ENCODE measurements around the gene NCDN. TPM values are rescaled to one million over a fixed set of nuclear protein-coding genes. Genes with fewer than 3 reads are reported as not detected.

Gene NCDN
- total RNA-seq, 1 experiment from 2014 or later, result 26.9 TPM

- POLR2A ChIA-PET (ENCODE audit: low non-redundant PET), result no interaction called here
- no TSS peak for BruUV-seq (replicated peaks)
Observed at GRCh38 chr1:35536556-35537162, 20.9 kb upstream of the NCDN start.

DNA sequence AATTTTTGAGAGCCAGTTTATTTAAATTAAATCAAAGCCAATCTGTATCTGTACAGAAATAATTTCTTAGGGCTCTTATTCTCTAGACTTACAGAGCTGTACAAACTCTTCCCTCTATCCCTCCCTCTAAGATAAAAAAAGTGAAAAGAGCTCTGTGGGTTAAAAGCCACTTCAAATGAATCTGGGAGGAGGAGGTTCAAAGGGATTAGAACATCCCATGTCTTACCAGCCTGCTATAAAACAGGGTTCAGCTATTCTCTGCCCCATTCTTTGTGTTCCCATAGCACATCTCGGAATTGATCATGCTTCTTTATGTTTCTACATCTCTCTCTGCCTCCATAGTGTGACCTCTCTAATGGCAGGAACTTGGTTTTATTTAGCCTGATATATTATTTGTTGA lies 19.8 kb upstream of the NCDN start:
- CTCF ChIA-PET, result interaction anchor here (0.6 to 0.7 kb wide), 3 partner anchors 25 to 1899 kb away, joined by 4 to 6 read pairs (median 4); no protein-coding TSS in a partner anchor
- H3K4me3 ChIP-seq (ENCODE audit: low read depth, low read length, poor library complexity, severe bottlenecking), result no peak overlapping the region
- no peaks in the 10 kb centered on the region for H3K27me3 ChIP-seq (replicated peaks; ENCODE audit: insufficient read depth, low read depth, low read length, poor library complexity)
- no TSS peak for BruUV-seq (replicated peaks)
- peaks cover 14% of the 10 kb centered on the region for H3K4me1 ChIP-seq (ENCODE audit: insufficient read depth, low read length, poor library complexity, severe bottlenecking)
- intact Hi-C loops (cut with micrococcal nuclease; ENCODE audit: unreplicated experiment), result no loop called here
- no peak for DNase-seq (ENCODE audit: low spot score)
- no peak overlapping the region for H3K27ac ChIP-seq (ENCODE audit: low read depth, low read length, poor library complexity, severe bottlenecking)
- POLR2A ChIA-PET (ENCODE audit: low non-redundant PET), result no interaction called here
- H3K9me3 ChIP-seq (ENCODE audit: low read depth, low read length, poor library complexity, severe bottlenecking), result no peaks in the 10 kb centered on the region
- TF ChIP-seq EZH2 (IDR thresholded peaks at IDR 0.05; ENCODE audit: borderline replicate concordance, low read depth, low read length, poor library complexity, severe bottlenecking), result no peak
- TF ChIP-seq, protein P1, sequence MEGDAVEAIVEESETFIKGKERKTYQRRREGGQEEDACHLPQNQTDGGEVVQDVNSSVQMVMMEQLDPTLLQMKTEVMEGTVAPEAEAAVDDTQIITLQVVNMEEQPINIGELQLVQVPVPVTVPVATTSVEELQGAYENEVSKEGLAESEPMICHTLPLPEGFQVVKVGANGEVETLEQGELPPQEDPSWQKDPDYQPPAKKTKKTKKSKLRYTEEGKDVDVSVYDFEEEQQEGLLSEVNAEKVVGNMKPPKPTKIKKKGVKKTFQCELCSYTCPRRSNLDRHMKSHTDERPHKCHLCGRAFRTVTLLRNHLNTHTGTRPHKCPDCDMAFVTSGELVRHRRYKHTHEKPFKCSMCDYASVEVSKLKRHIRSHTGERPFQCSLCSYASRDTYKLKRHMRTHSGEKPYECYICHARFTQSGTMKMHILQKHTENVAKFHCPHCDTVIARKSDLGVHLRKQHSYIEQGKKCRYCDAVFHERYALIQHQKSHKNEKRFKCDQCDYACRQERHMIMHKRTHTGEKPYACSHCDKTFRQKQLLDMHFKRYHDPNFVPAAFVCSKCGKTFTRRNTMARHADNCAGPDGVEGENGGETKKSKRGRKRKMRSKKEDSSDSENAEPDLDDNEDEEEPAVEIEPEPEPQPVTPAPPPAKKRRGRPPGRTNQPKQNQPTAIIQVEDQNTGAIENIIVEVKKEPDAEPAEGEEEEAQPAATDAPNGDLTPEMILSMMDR (conservative IDR thresholded peaks at IDR 0.05; ENCODE audit: low read depth, low read length), result no peak
- no peaks in the 10 kb centered on the region for H3K36me3 ChIP-seq (ENCODE audit: insufficient read depth, low read length, poor library complexity, severe bottlenecking)

More at GRCh38 chr1:35536556-35537162, 20.9 kb upstream of the NCDN start:
- no peak for DNase-seq (ENCODE audit: low spot score)
- no peaks in the 10 kb centered on the region for H3K36me3 ChIP-seq (ENCODE audit: insufficient read depth, low read length, poor library complexity, severe bottlenecking)
- intact Hi-C loops (cut with micrococcal nuclease; ENCODE audit: unreplicated experiment), result no loop called here
- no peak overlapping the region for H3K4me3 ChIP-seq (ENCODE audit: low read depth, low read length, poor library complexity, severe bottlenecking)
- H3K27me3 ChIP-seq (replicated peaks; ENCODE audit: insufficient read depth, low read depth, low read length, poor library complexity), result no peaks in the 10 kb centered on the region
- H3K4me1 ChIP-seq (ENCODE audit: insufficient read depth, low read length, poor library complexity, severe bottlenecking), result peaks cover 9% of the 10 kb centered on the region
- H3K9me3 ChIP-seq (ENCODE audit: low read depth, low read length, poor library complexity, severe bottlenecking), result no peaks in the 10 kb centered on the region
- CTCF ChIA-PET, result no interaction called here
- H3K27ac ChIP-seq (ENCODE audit: low read depth, low read length, poor library complexity, severe bottlenecking), result no peak overlapping the region
- TF ChIP-seq, protein P1 (conservative IDR thresholded peaks at IDR 0.05; ENCODE audit: low read depth, low read length), result no peak
- TF ChIP-seq EZH2 (IDR thresholded peaks at IDR 0.05; ENCODE audit: borderline replicate concordance, low read depth, low read length, poor library complexity, severe bottlenecking), result no peak

DNA sequence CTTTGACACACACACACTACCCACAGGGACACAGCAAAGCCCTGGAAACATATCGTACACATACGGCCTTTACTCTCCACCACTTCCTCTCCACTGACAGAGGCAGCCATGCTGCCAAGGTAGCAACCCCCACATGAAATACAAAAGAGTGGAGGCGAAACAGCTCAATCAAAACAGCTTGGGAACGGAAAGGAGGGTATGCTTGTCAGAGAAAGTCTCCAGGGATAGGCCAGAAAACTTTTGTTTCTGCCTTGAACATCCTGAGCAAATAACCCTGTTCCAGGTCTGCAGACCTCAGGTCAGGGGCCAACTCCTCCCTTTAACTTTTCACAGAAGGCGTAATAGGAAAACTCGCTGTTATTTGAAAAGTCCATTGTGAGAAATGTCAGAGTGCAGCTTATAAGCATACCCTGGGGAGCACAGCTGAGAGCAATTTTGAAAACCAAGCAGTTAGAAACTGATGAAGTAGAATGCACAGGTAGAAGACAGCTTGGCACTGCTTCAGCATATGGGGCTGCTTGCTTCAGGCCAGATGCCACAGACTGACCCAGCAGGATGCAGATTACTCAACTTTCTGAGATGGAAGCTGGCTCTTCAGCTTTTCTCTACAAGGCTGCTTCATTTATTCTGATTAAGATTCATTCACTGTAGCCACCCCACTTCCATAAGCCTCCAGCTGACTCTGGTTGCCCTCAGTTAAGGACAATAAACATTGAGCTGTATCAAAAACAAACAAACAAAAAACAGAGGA lies 18.4 kb upstream of the NCDN start:
- no peak overlapping the region for H3K27ac ChIP-seq (ENCODE audit: low read depth, low read length, poor library complexity, severe bottlenecking)
- peaks cover 29% of the 10 kb centered on the region for H3K4me1 ChIP-seq (ENCODE audit: insufficient read depth, low read length, poor library complexity, severe bottlenecking)
- ChIA-PET CTCF (interaction anchor here (0.8 kb wide), 1 partner anchor 26 kb away, joined by 3 read pairs; no protein-coding TSS in a partner anchor), POLR2A (ENCODE audit: low non-redundant PET) (interaction anchor here (0.6 kb wide), 1 partner anchor 356 kb away, joined by 3 read pairs; no protein-coding TSS in a partner anchor)
- no peaks in the 10 kb centered on the region for H3K9me3 ChIP-seq (ENCODE audit: low read depth, low read length, poor library complexity, severe bottlenecking)
- intact Hi-C loops (cut with micrococcal nuclease; ENCODE audit: unreplicated experiment), result no loop called here
- DNase-seq (ENCODE audit: low spot score), result no peak
- H3K36me3 ChIP-seq (ENCODE audit: insufficient read depth, low read length, poor library complexity, severe bottlenecking), result no peaks in the 10 kb centered on the region
- no TSS peak for BruUV-seq (replicated peaks)
- no peaks in the 10 kb centered on the region for H3K27me3 ChIP-seq (replicated peaks; ENCODE audit: insufficient read depth, low read depth, low read length, poor library complexity)
- no peak overlapping the region for H3K4me3 ChIP-seq (ENCODE audit: low read depth, low read length, poor library complexity, severe bottlenecking)
- TF ChIP-seq EZH2 (IDR thresholded peaks at IDR 0.05; ENCODE audit: borderline replicate concordance, low read depth, low read length, poor library complexity, severe bottlenecking), result no peak
- TF ChIP-seq, protein P1 (conservative IDR thresholded peaks at IDR 0.05; ENCODE audit: low read depth, low read length), result no peak

Data from A673 (cell line).